GM21576 (cell line): ENCODE results near the gene NHSL2.

Experiments
- ATAC-seq: cut with Tn5 transposase; IDR thresholded peaks from one replicate; pipeline ENCODE4 v1.9.1; 2021; ENCODE audit warnings: mild to moderate bottlenecking, moderate library complexity; ENCODE audit not compliant: unreplicated experiment

Gene NHSL2

GRCh38 chrX:71989768-71990426 lies 79.3 kb downstream of the NHSL2 start:
- ATAC-seq: no peak

GRCh38 chrX:71990518-71990917 lies 79.9 kb downstream of the NHSL2 start:
- no peak for ATAC-seq

DNA sequence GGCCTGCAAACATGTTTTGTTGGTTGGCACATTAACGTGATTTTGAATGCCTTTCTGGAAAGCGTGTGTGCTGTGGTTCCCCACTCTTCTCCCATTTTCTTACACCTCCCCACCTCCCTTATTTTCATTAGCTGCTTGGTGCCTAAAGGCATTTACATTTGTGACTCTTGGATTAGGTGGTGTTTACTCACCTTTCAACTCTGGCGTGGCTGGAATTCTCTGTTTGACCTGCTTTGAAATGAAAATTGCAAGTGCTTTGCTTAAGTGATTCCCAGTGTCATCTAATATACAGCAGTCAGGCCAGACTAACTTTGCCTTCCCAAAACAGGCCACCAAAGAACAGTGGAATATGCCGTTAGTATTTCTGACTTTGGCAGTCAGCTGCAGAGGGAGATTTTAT lies 80.5 kb downstream of the NHSL2 start:
- no peak for ATAC-seq

GRCh38 chrX:71992711-71993110 lies 82.1 kb downstream of the NHSL2 start:
- no peak for ATAC-seq

GRCh38 chrX:71993371-71993770 lies 82.7 kb downstream of the NHSL2 start:
- ATAC-seq: no peak

DNA sequence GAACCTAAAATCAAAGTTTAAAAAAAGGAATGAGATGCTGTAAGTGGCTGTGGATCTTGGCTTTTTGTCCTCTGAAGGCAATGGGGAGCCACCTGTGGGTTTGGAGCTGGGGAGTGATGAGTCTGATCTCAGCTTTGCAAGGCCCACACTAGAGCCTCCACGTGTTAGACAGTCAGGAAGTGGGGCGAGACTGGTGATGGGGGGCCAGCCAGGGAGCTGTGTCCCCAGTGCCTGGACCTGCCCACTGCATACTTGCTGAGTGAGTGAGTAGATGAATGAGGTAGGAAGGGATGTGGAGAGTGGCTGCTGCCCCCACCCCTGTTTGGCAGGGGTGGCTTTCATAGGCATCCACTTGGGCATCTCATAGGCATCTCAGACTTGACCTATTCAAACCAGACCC lies 84.0 kb downstream of the NHSL2 start:
- no peak for ATAC-seq

DNA sequence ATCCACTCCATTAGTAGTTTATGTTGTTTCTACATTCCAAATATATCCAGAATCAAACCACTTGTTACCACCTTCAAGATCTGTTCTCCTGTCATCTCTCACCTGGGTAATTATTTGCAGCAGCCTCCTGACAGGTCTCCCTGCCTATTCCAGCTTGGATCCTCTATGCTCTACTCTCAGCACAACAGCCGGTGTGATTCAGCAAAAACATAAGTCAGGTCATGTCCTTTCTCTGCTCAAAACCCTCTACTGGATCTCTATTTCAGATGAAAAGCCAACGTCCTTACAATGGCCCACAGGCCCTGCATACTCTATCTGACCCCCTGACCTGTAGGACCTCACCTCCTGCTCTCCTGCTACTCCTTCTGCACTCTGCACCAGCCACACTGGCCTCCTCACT lies 84.5 kb downstream of the NHSL2 start:
- no peak for ATAC-seq

GRCh38 chrX:71996136-71996535 lies 85.5 kb downstream of the NHSL2 start:
- ATAC-seq: no peak

- ATAC-seq: no peak
Measured at GRCh38 chrX:71996826-71997225, 86.2 kb downstream of the NHSL2 start.

DNA sequence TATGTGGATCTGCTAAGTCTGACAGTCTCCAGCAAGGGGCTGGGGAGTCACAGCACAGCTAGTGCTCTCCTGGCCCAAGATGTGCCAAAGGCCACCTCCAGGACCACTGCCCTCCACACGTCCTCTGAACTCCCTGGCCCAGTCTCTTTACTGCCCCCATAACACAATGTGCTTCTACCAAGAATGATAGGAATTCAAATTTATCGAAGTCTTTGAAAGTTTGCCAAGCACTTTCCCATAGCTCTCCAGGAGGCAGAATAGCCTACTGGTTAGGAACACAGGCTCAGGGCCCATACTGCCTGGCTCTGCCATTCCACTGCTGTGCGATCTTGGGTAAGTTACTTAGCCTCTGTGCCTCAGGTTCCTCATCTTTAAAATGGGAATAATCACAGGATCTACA lies 86.7 kb downstream of the NHSL2 start:
- ATAC-seq: no peak

GRCh38 chrX:71998836-71999509 lies 88.3 kb downstream of the NHSL2 start:
- ATAC-seq: no peak

DNA sequence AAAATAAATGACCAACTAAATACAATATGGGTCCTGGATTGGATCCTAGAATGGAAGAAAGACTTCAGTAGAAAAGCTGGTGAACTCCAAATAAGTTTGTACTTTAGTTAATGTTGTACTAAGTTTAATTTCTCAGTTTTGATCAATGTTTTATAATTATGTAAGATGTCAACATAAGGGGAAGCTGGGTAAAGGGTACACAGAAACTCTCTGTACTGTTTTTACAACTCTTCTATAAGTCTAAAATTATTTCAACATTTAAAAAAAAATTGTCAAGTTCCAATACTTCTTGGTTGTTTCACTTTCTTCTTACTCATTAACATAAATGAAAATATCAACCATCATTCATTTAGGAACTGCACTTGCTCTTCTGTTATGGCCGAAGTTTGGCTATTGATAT lies 88.9 kb downstream of the NHSL2 start:
- ATAC-seq: no peak

DNA sequence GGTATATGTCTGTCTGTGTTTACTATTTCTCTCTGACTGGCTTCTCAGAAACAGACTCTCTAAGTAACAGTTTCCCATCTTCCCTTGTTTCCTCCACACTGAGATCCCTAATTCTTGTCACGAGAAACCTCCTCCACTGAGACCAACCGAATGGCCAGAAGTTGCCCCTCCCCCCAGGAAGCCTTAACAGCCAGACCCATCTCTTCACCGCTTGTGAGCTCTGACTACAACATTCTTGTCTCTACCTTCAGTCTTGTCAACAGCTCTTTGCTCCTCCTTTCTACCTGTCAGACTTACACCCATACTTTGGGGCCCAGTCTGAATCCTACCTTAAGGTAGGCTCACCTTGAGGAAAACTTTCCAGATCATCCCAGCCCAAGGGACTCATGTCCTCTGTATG lies 90.8 kb downstream of the NHSL2 start:
- no peak for ATAC-seq

GRCh38 chrX:72001906-72002305 lies 91.3 kb downstream of the NHSL2 start:
- ATAC-seq: no peak

DNA sequence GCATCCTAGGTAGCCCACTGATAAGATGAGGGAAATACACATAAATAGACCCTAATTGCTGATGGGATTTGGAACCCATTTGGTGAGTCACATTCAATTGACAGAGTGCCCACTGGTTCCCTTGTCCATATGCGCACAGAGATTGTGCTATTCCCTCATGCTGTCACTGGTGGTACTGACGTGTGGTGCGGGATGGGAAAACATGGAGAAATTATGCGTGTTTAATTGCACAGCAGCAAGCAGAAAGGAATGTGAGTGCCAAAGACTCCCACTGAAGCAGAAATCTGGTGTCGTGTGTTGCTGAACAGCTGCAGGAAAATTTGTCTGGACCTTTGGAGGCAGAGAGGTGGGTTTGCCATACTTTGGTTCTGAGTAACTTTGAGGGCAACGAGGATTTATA lies 92.2 kb downstream of the NHSL2 start:
- ATAC-seq: no peak

GRCh38 chrX:72003811-72004750 lies 93.4 kb downstream of the NHSL2 start:
- ATAC-seq: no peak

GRCh38 chrX:72005046-72005445 lies 94.4 kb downstream of the NHSL2 start:
- ATAC-seq: no peak

DNA sequence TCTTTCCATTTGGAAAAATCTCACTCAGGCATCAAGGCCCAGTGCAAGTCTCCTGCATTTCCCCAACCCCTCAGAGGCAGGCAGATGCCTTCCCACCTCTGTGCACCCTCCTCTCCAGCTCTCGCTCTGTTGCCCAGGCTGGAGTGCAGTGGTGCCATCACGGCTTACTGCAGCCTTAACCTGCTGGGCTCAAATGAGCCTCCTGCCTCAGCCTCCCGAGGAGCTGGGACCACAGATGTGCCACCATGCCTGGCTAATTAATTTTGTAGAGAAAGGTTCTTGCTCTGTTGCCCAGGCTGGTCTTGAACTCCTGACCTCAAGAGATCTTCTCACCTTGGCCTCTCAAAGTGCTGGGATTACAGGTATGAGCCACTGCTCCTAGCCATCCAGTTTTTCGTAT lies 95.8 kb downstream of the NHSL2 start:
- no peak for ATAC-seq

- no peak for ATAC-seq
Measured at GRCh38 chrX:72009731-72010130, 99.1 kb downstream of the NHSL2 start.

GRCh38 chrX:72011734-72012133 lies 101.1 kb downstream of the NHSL2 start:
- ATAC-seq: no peak

DNA sequence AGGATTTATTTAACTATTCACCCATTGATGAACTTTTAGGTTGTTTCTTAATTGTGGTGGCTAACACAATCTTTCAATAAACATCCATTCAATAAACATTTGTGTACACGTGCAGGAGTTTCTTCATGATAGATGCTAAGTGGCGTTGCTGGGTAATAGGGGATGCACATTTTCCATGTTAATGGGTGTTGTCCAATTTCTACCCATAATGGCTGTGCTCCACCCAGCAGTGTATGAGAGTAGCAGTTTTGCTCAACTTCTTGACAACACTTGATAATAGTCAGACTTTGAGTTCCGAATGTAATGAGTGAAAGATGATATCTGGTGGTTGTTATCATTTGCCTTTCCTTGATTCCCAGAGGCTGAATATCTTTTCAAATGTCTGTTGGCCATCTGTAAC lies 104.7 kb downstream of the NHSL2 start:
- ATAC-seq: no peak
